Measurements from ENCODE around the gene EML5.

EML5 gene

DNA sequence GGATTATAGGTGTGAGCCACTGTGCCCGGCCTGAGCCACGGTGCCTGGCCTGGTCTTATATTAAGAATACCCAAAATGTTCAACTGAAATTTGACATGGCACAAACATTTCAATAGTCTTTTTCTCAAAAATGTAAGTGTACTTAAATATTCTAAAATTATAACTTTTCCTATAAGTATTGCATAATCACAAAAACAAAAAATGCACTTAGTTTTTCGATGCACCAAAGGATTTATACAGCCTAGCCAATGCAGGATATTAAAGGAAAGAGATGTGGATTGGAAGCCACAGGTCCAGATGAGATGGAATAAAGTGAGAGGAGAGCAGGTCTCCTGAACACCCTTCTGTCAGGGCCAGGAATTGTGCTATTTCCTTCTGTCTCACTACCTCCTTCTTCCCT is 167.1 kb downstream of the EML5 start:
- Histone ChIP-seq H3K4me3 (ENCODE audit: insufficient read length, low read depth) (no peak overlapping the region), H3K36me3 (ENCODE audit: insufficient read depth, insufficient read length, low read length) (no peaks in the 10 kb centered on the region), H3K27me3 (ENCODE audit: insufficient read depth, insufficient read length) (no peaks in the 10 kb centered on the region), H3K4me1 (ENCODE audit: insufficient read depth, insufficient read length) (peaks cover 3% of the 10 kb centered on the region), H3K9ac (ENCODE audit: insufficient read length, low read depth) (no peak overlapping the region), H3K9me3 (ENCODE audit: insufficient read depth, low read length) (no peaks in the 10 kb centered on the region)
- no peak for TF ChIP-seq SUZ12 (IDR thresholded peaks at IDR 0.05; ENCODE audit: extremely low read depth, insufficient read depth, insufficient read length)
- no peak for TF ChIP-seq ZNF274 (IDR thresholded peaks at IDR 0.05; ENCODE audit: low read depth, low read length)
- TF ChIP-seq YY1 (IDR thresholded peaks at IDR 0.05; ENCODE audit: insufficient read depth, insufficient read length) = no peak
- no peak for DNase-seq (ENCODE audit: low read depth, low spot score)

DNA sequence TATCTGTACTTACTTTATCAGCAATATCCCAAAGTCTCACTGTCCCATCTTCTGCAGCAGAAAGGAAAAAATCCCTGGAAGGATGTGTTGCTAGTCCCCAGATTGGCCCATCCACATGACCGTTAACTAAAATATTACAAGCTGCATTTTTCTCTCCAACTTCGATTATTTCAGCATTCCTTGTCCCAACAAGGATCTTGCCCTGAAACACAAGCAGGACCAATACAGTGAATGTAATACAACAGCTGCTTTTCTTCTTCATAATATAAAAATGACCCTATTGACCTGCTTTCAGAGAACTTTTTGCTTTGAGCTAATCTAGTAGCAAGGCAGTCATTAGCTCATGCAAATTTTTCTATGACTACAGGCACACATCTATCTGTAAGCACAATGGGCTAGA is 171.7 kb downstream of the EML5 start:
- TF ChIP-seq YY1 (IDR thresholded peaks at IDR 0.05; ENCODE audit: insufficient read depth, insufficient read length) (no peak), ZNF274 (IDR thresholded peaks at IDR 0.05; ENCODE audit: low read depth, low read length) (no peak), SUZ12 (IDR thresholded peaks at IDR 0.05; ENCODE audit: extremely low read depth, insufficient read depth, insufficient read length) (no peak)
- H3K4me3 ChIP-seq (ENCODE audit: insufficient read length, low read depth) = no peak overlapping the region
- DNase-seq (ENCODE audit: low read depth, low spot score) = no peak
- peaks cover 3% of the 10 kb centered on the region for H3K36me3 ChIP-seq (ENCODE audit: insufficient read depth, insufficient read length, low read length)
- no peaks in the 10 kb centered on the region for H3K27me3 ChIP-seq (ENCODE audit: insufficient read depth, insufficient read length)
- H3K9me3 ChIP-seq (ENCODE audit: insufficient read depth, low read length) = no peaks in the 10 kb centered on the region
- no peak overlapping the region for H3K9ac ChIP-seq (ENCODE audit: insufficient read length, low read depth)
- peaks cover 4% of the 10 kb centered on the region for H3K4me1 ChIP-seq (ENCODE audit: insufficient read depth, insufficient read length)

DNA sequence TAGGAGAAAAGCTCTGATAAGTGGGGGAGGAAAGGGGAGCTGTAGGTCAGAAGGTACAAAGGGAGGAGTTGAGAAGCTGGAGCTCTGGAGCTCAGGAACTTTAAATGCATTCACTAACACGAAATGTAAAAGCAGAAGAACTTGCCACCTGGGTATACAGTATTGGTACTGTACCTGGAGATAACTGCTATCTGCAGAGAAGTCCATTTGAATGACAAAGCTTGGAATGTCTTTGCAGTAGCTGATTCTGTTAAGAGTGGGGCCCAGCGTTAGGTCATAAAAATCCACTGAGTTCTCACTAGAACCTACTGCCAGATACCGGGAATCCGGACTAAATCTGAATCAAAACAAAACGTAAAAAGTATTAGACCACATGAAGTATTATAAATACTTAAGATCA is 174.3 kb downstream of the EML5 start:
- Histone ChIP-seq H3K36me3 (ENCODE audit: insufficient read depth, insufficient read length, low read length) (peaks cover 14% of the 10 kb centered on the region), H3K4me1 (ENCODE audit: insufficient read depth, insufficient read length) (peaks cover 4% of the 10 kb centered on the region), H3K27me3 (ENCODE audit: insufficient read depth, insufficient read length) (no peaks in the 10 kb centered on the region), H3K9me3 (ENCODE audit: insufficient read depth, low read length) (no peaks in the 10 kb centered on the region), H3K4me3 (ENCODE audit: insufficient read length, low read depth) (no peak overlapping the region), H3K9ac (ENCODE audit: insufficient read length, low read depth) (no peak overlapping the region)
- no peak for DNase-seq (ENCODE audit: low read depth, low spot score)
- TF ChIP-seq SUZ12 (IDR thresholded peaks at IDR 0.05; ENCODE audit: extremely low read depth, insufficient read depth, insufficient read length) (no peak), ZNF274 (IDR thresholded peaks at IDR 0.05; ENCODE audit: low read depth, low read length) (no peak), YY1 (IDR thresholded peaks at IDR 0.05; ENCODE audit: insufficient read depth, insufficient read length) (no peak)

DNA sequence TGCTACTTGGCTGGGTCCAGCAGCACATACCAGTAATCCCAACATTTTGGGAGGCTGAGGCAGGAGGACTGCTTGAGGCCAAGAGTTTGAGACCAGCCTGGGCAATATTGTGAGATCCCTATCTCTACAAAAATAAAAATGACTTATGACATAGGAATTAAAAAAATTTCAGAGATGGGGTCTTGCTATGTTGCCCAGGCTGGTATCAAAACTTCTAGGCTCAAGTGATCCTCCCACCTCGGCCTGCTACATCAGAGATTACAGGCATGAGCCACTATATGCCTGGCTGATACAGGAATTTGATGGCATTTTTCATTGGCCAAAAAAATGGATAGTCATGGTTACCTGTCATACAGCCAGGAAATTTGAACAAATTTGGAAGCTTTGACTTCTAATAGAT is 175.3 kb downstream of the EML5 start:
- no peak for TF ChIP-seq YY1 (IDR thresholded peaks at IDR 0.05; ENCODE audit: insufficient read depth, insufficient read length)
- TF ChIP-seq ZNF274 (IDR thresholded peaks at IDR 0.05; ENCODE audit: low read depth, low read length) = no peak
- no peak for TF ChIP-seq SUZ12 (IDR thresholded peaks at IDR 0.05; ENCODE audit: extremely low read depth, insufficient read depth, insufficient read length)
- Histone ChIP-seq H3K9me3 (ENCODE audit: insufficient read depth, low read length) (no peaks in the 10 kb centered on the region), H3K36me3 (ENCODE audit: insufficient read depth, insufficient read length, low read length) (peaks cover 19% of the 10 kb centered on the region), H3K9ac (ENCODE audit: insufficient read length, low read depth) (no peak overlapping the region), H3K27me3 (ENCODE audit: insufficient read depth, insufficient read length) (no peaks in the 10 kb centered on the region), H3K4me1 (ENCODE audit: insufficient read depth, insufficient read length) (peaks cover 4% of the 10 kb centered on the region), H3K4me3 (ENCODE audit: insufficient read length, low read depth) (no peak overlapping the region)
- DNase-seq (ENCODE audit: low read depth, low spot score) = no peak

DNA sequence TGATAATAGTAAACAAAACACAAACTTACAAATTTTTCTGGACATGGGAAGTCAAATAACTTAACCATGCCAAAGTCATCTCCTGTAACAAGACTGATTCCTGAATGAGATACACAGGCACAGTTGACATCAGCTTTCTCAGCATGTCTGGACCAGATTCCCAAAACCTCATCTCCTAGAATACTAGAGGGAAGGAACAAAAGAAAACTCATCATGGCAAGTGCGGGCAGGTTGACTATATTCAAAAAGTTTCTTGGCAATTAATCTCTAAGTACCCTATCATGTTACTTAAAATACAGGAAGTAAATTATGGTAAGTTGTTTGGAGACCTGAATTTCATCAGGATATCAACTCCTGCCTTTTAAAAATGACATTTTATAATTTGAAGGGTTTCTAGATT is 176.1 kb downstream of the EML5 start:
- Histone ChIP-seq H3K4me1 (ENCODE audit: insufficient read depth, insufficient read length) (peaks cover 4% of the 10 kb centered on the region), H3K4me3 (ENCODE audit: insufficient read length, low read depth) (no peak overlapping the region), H3K27me3 (ENCODE audit: insufficient read depth, insufficient read length) (no peaks in the 10 kb centered on the region), H3K9me3 (ENCODE audit: insufficient read depth, low read length) (no peaks in the 10 kb centered on the region), H3K36me3 (ENCODE audit: insufficient read depth, insufficient read length, low read length) (peaks cover 26% of the 10 kb centered on the region), H3K9ac (ENCODE audit: insufficient read length, low read depth) (no peak overlapping the region)
- TF ChIP-seq SUZ12 (IDR thresholded peaks at IDR 0.05; ENCODE audit: extremely low read depth, insufficient read depth, insufficient read length) (no peak), ZNF274 (IDR thresholded peaks at IDR 0.05; ENCODE audit: low read depth, low read length) (no peak), YY1 (IDR thresholded peaks at IDR 0.05; ENCODE audit: insufficient read depth, insufficient read length) (no peak)
- no peak for DNase-seq (ENCODE audit: low read depth, low spot score)

DNA sequence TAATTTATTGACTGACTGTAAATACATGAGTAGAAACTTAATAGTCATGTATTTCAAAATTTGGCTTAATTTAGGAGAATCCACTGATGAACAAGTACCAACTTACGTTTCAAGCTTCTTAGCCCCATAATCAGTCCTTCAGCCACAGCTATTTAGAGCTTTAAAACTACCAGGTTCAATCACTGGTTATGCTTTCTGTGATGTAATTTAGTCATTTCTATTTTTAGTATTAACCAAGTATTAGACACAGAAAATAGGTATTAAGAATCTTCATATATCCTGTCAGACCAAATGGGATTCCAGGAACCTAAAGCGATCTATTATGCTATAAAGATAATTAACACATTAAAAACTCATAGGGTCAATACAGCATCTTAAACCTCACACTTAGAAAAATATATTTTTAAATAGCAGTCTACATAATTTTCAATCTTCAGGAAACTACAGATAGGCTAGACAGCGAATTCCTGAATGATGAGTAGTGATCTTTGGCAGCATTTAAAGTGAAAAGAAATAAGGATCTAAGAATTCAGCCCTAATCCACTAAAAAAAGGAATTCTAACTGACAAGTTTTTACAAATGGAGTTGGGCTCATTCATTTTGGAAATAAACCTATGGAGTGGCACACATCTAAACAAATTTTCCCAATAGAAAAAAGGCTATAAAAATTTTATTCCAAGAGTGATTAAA is 178.4 kb downstream of the EML5 start:
- Histone ChIP-seq H3K27me3 (ENCODE audit: insufficient read depth, insufficient read length) (no peaks in the 10 kb centered on the region), H3K4me1 (ENCODE audit: insufficient read depth, insufficient read length) (peaks cover 4% of the 10 kb centered on the region), H3K4me3 (ENCODE audit: insufficient read length, low read depth) (no peak overlapping the region), H3K36me3 (ENCODE audit: insufficient read depth, insufficient read length, low read length) (peaks cover 48% of the 10 kb centered on the region), H3K9ac (ENCODE audit: insufficient read length, low read depth) (no peak overlapping the region), H3K9me3 (ENCODE audit: insufficient read depth, low read length) (no peaks in the 10 kb centered on the region)
- TF ChIP-seq ZNF274 (IDR thresholded peaks at IDR 0.05; ENCODE audit: low read depth, low read length) = no peak
- no peak for DNase-seq (ENCODE audit: low read depth, low spot score)

DNA sequence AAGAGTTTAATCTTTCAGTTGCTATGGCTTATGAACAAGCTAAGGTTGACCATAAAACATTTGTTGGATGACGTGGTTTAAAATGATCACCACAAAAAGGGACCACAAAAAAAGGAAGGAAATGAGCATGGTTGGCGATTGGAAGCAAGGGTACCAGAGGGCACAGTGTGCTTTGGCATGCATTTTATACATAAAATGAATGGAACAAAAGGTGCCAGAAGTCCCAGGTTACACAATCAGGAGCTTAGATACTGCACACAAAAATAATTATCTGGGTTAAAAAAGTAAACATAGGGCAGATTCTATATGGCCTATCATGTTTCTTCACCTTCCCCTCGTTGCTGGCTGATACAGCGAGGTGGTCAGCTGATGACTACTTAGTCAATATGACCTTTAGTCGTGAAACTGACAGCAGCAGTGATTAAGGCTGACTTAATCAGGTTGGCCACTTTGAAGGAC is 179.2 kb downstream of the EML5 start:
- peaks cover 4% of the 10 kb centered on the region for H3K4me1 ChIP-seq (ENCODE audit: insufficient read depth, insufficient read length)
- no peaks in the 10 kb centered on the region for H3K9me3 ChIP-seq (ENCODE audit: insufficient read depth, low read length)
- TF ChIP-seq SUZ12 (IDR thresholded peaks at IDR 0.05; ENCODE audit: extremely low read depth, insufficient read depth, insufficient read length) (no peak), YY1 (IDR thresholded peaks at IDR 0.05; ENCODE audit: insufficient read depth, insufficient read length) (no peak), ZNF274 (IDR thresholded peaks at IDR 0.05; ENCODE audit: low read depth, low read length) (no peak)
- H3K4me3 ChIP-seq (ENCODE audit: insufficient read length, low read depth) = no peak overlapping the region
- no peak for DNase-seq (ENCODE audit: low read depth, low spot score)
- H3K36me3 ChIP-seq (ENCODE audit: insufficient read depth, insufficient read length, low read length) = peaks cover 55% of the 10 kb centered on the region
- no peaks in the 10 kb centered on the region for H3K27me3 ChIP-seq (ENCODE audit: insufficient read depth, insufficient read length)
- no peak overlapping the region for H3K9ac ChIP-seq (ENCODE audit: insufficient read length, low read depth)
